Measurements from ENCODE around the gene UQCC5.

- TF ChIP-seq POLR2A (IDR thresholded peaks at IDR 0.05): no peak
- TF ChIP-seq CTCF (IDR thresholded peaks at IDR 0.05): no peak
Measured at GRCh38 chr3:52525680-52526561, 10.5 kb upstream of the UQCC5 start.

All from body of pancreas (tissue), 4 donors.